Measurements from ENCODE around the gene BCKDK. TPM values are rescaled to one million over a fixed set of nuclear protein-coding genes. Genes with fewer than 3 reads are reported as not detected.

Gene BCKDK
- total RNA-seq, 1 experiment from 2014 or later = 60.4 TPM

GRCh38 chr16:31148281-31148728 is 40.1 kb downstream of the BCKDK start:
- H3K27ac ChIP-seq (ENCODE audit: low read length) = no peak overlapping the region
- TF ChIP-seq TCF7L2 (IDR thresholded peaks at IDR 0.05; ENCODE audit: low read depth, low read length) = no peak
- no peak for TF ChIP-seq SIN3A (IDR thresholded peaks at IDR 0.05; ENCODE audit: borderline replicate concordance, insufficient read depth, low read depth, low read length)
- TF ChIP-seq REST (IDR thresholded peaks at IDR 0.05; ENCODE audit: insufficient read depth in 1 of 2, low read depth in 2 of 2, low read length in 1 of 2) = no peak
- TF ChIP-seq CTCF (IDR thresholded peaks at IDR 0.05) = no peak
- TF ChIP-seq POLR2AphosphoS5 (IDR thresholded peaks at IDR 0.05; ENCODE audit: low read depth, low read length) = no peak
- in situ Hi-C loops (cut with HindIII; ENCODE audit: low pct_unique_long_range_greater_than_20kb, low sequenced_read_pairs) = no loop called here
- H3K4me1 ChIP-seq (ENCODE audit: control insufficient read depth, insufficient read depth, low read length) = no peaks in the 10 kb centered on the region
- no peaks in the 10 kb centered on the region for H3K9me3 ChIP-seq (ENCODE audit: control insufficient read depth, insufficient read depth, low read depth, low read length)
- H3K4me3 ChIP-seq (ENCODE audit: low read depth in 2 of 2, low read length in 2 of 2) = peak overlapping the region in 1 of 2 experiments; percentile 14; a peak in 1 of 4 replicates
- DNase-seq (ENCODE audit: low read depth, low spot score) (no peak), ATAC-seq (peak; percentile 50; the same call in 1 of the 2 replicates)
- intact Hi-C loops (cut with micrococcal nuclease; ENCODE audit: unreplicated experiment) = no loop called here
- CTCF ChIA-PET = no interaction called here
- no TSS peak for BruUV-seq (replicated peaks)
- no peaks in the 10 kb centered on the region for H3K36me3 ChIP-seq (ENCODE audit: control insufficient read depth, insufficient read depth, low read length)
- POLR2A ChIA-PET = no interaction called here
- no peaks in the 10 kb centered on the region for H3K27me3 ChIP-seq (ENCODE audit: control insufficient read depth, insufficient read depth, low read length)

GRCh38 chr16:31148896-31149295 is 40.7 kb downstream of the BCKDK start:
- intact Hi-C loops (cut with micrococcal nuclease; ENCODE audit: unreplicated experiment) = no loop called here
- POLR2A ChIA-PET = no interaction called here
- BruUV-seq (replicated peaks) = no TSS peak
- no peak for ATAC-seq
- TF ChIP-seq TCF7L2 (IDR thresholded peaks at IDR 0.05; ENCODE audit: low read depth, low read length) (no peak), CTCF (IDR thresholded peaks at IDR 0.05) (no peak), POLR2AphosphoS5 (IDR thresholded peaks at IDR 0.05; ENCODE audit: low read depth, low read length) (no peak), REST (IDR thresholded peaks at IDR 0.05; ENCODE audit: insufficient read depth in 1 of 2, low read depth in 2 of 2, low read length in 1 of 2) (no peak), SIN3A (IDR thresholded peaks at IDR 0.05; ENCODE audit: borderline replicate concordance, insufficient read depth, low read depth, low read length) (no peak)
- CTCF ChIA-PET = no interaction called here
- Histone ChIP-seq H3K27me3 (ENCODE audit: control insufficient read depth, insufficient read depth, low read length) (no peaks in the 10 kb centered on the region), H3K36me3 (ENCODE audit: control insufficient read depth, insufficient read depth, low read length) (no peaks in the 10 kb centered on the region), H3K27ac (ENCODE audit: low read length) (no peak overlapping the region), H3K4me1 (ENCODE audit: control insufficient read depth, insufficient read depth, low read length) (no peaks in the 10 kb centered on the region), H3K4me3 (ENCODE audit: low read depth in 2 of 2, low read length in 2 of 2) (no peak overlapping the region), H3K9me3 (ENCODE audit: control insufficient read depth, insufficient read depth, low read depth, low read length) (no peaks in the 10 kb centered on the region)
- DNase-seq (ENCODE audit: low read depth, low spot score) = no peak
- in situ Hi-C loops (cut with HindIII; ENCODE audit: low pct_unique_long_range_greater_than_20kb, low sequenced_read_pairs) = no loop called here
